GM21423 (cell line): ENCODE results near the gene UGT1A8.
"Not testable (repeated sequence)": the region's sequence is repeated elsewhere in the genome, so short reads cannot be mapped to it uniquely, and the experiment has no call there.

Experiments used
- ATAC-seq: cut with Tn5 transposase; IDR thresholded peaks from one replicate; pipeline ENCODE4 v1.9.1; 2021; ENCODE audit warnings: mild to moderate bottlenecking, moderate library complexity; ENCODE audit not compliant: unreplicated experiment

UGT1A8 gene

DNA sequence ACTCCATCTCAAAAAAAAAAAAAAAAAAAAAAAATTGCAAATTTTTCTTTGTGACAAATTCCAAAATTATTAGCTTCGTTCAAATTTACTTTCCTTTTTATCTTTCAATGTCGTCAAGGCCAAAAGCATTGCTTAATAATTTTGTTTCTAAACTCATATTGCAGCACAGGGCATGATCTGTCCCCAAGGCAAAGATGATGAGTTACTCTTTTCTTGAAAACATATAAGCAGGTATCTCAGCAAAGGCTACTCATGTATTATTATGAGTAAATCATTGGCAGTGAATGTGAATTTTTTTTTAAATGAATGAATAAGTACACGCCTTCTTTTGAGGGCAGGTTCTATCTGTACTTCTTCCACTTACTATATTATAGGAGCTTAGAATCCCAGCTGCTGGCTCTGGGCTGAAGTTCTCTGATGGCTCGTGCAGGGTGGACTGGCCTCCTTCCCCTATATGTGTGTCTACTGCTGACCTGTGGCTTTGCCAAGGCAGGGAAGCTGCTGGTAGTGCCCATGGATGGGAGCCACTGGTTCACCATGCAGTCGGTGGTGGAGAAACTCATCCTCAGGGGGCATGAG, 64.2 kb downstream of the UGT1A8 start, which contains the start of gene UGT1A7:
UGT1A7 (plus strand) TSS at position 381 of the 579 bp plus-strand sequence; CDS start at position 418, 37 bp downstream.
- ATAC-seq = no peak

GRCh38 chr2:233684640-233685039, 67.2 kb downstream of the UGT1A8 start:
- ATAC-seq = no peak

GRCh38 chr2:233686928-233687327, 69.5 kb downstream of the UGT1A8 start:
- no peak for ATAC-seq

DNA sequence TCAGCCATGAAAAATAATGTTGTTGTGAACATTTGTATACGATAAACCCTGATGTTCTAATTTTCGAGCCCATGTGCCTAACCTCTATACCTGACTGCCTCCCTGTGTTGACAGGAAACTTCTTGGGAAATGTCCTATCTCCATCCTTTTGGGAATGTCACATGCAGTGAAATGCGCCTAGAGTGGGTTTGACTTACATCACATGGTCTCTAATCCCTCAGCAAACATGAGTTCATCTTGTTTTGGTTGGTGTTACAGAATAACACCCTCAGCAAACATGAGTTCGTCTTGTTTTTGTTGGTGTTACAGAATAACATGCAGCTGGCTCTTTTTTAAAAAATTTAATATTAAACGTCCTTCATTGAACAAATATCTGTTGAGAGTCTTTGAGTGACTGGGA, 70.9 kb downstream of the UGT1A8 start:
- no peak for ATAC-seq

- no peak for ATAC-seq
Observed at GRCh38 chr2:233689031-233689430, 71.6 kb downstream of the UGT1A8 start.

DNA sequence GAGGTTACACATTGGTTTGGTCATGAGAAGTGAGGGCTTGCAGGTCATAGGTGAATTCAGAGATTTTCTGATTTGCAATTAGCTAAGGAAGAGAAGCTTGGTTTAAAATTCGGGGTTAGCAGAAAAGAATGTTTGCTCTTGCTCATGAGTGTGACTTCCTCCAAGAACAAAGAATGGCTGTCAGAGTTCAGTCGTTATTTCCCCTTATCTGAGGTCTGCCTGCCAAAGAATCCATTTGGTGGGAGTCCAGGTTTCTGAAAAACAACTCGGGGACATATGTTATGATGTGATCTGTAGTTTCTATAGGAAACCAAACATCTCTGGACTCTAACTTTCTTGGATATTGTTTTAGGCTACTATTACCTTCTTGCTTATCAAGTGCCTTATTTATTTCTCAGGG, 72.1 kb downstream of the UGT1A8 start:
- ATAC-seq = no peak

- ATAC-seq = no peak
Observed at GRCh38 chr2:233690444-233690843, 73.0 kb downstream of the UGT1A8 start.

DNA sequence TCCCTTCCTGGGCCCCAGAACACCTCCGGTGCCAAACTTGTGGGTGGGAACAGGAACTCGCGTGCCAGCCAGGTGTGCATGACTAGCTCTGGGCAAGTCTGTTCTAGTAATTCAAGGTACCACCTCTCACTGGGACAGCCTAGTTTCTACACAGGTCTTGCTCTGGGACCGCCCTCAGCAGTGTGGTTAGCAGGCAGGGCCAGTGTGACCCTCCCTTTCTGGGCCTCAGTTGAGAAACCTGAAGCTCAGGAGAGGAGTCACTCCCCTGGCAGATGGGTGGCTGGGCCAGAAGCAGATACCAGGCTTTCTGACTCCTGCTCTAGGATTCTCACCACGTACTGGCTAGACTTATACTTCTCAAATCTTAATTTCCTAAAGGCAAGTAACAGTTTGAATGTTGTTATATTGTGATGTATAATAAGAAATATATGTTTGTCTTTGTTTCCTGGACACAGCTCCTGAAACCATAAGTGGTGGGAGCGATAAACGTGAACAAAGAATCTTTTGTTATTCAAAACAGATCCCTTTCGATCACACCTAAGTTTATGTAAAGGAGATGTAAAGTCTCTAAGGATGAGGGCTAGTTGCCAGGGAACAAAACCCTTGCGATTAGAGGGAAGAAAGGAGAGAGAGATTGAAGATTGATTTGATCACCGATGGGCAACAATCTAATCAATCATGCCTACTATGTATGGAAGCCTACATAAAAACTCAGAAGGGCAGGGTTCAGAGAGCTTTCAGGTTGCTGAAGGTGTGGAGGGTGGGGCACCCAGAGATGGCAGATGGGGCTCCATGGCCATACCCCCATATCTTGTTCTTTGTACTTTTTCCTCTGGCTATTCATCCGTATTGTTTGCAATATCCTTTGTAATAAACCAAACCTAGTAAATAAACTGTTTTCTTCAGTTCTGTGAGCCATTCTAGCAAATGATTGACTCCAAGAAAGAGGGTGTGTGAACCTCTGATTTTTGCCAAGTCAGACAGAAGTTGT, 74.3 kb downstream of the UGT1A8 start:
- ATAC-seq = no peak

DNA sequence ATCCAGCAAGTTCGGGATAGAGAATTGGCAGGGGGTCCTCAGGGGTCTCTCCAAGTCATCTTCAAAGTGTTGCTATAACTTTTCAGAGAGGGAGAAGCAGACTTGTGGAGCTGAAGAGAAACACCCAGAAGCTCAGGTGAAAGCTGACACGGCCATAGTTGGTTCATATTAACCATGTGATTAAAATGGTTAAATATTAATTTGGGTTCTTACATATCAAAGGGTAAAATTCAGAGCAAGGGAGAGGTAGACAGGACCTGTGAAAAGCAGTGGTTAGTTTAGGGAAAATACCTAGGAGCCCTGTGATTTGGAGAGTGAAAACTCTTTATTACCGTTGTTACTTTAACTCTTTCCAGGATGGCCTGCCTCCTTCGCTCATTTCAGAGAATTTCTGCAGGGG, 75.2 kb downstream of the UGT1A8 start, which contains the start of gene UGT1A6:
UGT1A6 (plus strand) TSS at position 243 of the 400 bp plus-strand sequence; CDS start at position 358, 115 bp downstream.
- no peak for ATAC-seq

- no peak for ATAC-seq
Observed at GRCh38 chr2:233693963-233694362, 76.5 kb downstream of the UGT1A8 start.

- no peak for ATAC-seq
Observed at GRCh38 chr2:233698740-233699139, 81.3 kb downstream of the UGT1A8 start.

DNA sequence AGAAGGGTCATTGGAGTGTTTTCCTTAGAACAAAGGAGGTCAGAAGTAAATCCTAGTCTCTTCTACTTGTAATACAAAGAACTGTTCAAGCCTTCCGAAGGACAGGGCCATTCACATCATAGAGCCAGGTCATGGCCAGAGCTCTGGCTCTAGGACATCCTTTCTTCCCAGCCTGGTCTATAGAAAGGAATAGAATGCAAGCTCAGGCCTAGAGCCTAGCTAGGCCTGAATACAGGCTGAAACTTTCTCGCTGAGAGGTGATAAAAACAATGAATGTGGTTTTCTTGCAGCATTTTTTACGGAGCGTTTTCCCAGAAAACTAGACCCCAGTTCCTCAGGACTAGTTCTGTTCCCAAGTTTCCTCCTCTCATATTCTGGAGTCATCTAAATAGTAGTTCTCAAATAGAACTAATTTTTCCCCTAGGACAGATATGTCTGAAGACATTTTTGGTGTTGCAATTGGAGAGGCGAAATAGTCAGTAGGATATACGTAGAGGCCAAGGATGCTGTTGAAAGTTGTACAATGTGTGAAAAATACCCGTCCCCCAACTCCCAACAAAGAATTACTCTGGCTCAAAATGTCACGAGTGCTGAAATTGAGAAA, 82.1 kb downstream of the UGT1A8 start:
- ATAC-seq = no peak

DNA sequence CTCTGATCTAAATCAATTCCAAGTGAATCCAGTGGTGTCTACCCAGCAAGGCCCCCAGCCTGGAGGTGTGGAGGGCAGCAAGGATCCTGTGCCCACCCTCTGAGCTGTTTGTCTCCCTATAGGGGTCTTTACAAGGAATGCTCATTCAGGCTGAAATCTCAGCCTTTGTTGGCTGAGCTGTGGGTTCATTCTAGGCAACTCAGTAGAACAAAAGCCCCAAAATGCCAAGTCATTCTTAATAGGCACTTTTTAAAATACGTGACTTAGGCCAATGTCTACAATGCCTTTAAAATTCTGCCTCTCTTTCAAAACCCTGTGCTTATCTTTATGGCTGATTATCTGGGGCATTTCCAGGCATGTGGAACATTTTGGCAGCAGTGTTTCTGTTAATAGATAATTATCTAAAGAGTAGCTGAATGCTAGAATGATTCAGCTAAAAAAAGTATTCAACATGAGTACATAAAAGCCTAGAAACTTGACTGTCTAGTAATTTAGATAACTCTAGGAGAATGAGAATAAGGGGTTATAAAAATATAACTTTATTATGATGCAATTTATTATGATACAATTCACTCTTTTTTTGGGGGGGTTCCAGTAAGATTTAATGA, 82.7 kb downstream of the UGT1A8 start:
- ATAC-seq = no peak

GRCh38 chr2:233700842-233701241, 83.4 kb downstream of the UGT1A8 start:
- not testable (repeated sequence) for ATAC-seq

- ATAC-seq = no peak
Observed at GRCh38 chr2:233702238-233702637, 84.8 kb downstream of the UGT1A8 start.

DNA sequence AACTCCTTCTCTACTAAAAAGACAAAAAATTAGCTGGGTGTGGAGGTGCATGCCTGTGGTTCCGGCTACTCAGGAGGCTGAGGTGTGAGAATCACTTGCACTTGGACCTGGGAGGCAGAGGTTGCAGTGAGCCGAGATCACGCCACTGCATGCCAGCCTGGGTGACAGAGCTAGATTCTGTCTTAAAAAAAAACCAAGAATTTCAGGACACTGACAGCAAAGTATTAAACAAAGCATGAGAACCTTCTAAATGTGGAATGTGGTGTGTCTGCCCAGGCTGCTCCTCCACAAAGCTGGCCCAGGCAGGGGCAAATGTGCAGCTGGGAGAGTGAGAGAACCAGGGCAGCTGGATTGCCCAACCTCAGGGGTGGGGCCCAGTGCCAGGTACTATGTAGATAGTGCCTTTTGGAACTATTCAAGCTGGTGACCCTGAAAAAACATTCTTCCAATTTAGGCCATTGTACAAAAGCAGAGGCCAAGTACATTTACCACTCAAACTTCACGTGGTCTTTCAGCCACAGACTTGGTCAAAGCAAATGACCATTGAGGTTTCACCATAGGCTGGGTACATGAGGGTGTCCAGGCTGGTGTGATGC, 88.6 kb downstream of the UGT1A8 start:
- no peak for ATAC-seq

DNA sequence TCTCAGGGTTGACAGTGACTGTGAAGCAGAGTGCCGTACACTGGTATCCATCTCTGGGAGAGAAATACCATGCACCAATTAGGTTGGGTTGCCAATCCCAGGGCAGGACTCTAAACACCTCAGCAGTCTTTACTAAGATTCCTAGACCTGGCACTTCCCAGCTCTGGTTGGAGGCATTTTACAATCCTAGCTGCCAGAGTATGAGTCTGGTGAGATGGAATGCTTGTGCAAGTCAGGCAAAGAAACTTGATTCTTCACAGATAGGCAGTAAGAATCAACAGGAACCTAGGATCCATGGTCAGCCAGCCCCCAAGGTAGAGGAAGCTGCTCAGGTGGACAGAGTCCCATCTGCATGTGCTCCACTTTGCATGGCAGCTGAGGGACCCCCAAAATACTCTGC, 89.3 kb downstream of the UGT1A8 start:
- ATAC-seq = no peak

- ATAC-seq = no peak
Observed at GRCh38 chr2:233707940-233708644, 90.7 kb downstream of the UGT1A8 start.

- no peak for ATAC-seq
Observed at GRCh38 chr2:233708942-233709341, 91.5 kb downstream of the UGT1A8 start.
